Sigmoid colon (tissue), 7 donors: ENCODE measurements around the gene DNAJB13. TPM values are rescaled to one million over a fixed set of nuclear protein-coding genes. Genes with fewer than 3 reads are reported as not detected.

Experiments
- DNase-seq: peaks from one replicate; pipeline ENCODE4 v3.0.0-alpha.2; 2019
- H3K27ac ChIP-seq, 4 donors: fragments of 200-600 bp; sonication (generic); one replicate each; pipeline ENCODE4 v1.5.1; 2016 to 2019; ENCODE audit warnings: mild to moderate bottlenecking in 1 of 4
- H3K27me3 ChIP-seq, 3 donors: fragments of 200-600 bp; sonication (generic); one replicate each; pipeline ENCODE4 v1.5.1; 2019; ENCODE audit warnings: mild to moderate bottlenecking in 1 of 3
- H3K36me3 ChIP-seq, 4 donors: fragments of 200-600 bp; sonication (generic); one replicate each; pipeline ENCODE4 v1.5.1; 2016 to 2019
- H3K4me1 ChIP-seq, 4 donors: fragments of 200-600 bp; sonication (generic); one replicate each; pipeline ENCODE4 v1.5.1; 2017 to 2019
- H3K4me3 ChIP-seq, 4 donors: fragments of 200-600 bp; sonication (generic); one replicate each; pipeline ENCODE4 v1.5.1; 2017 to 2019; ENCODE audit warnings: mild to moderate bottlenecking in 2 of 4, moderate library complexity in 1 of 4
- H3K9me3 ChIP-seq, 4 donors: fragments of 200-600 bp in 3 of 4; sonication (generic) in 3 of 4; one replicate each; pipeline versions ENCODE4 v1.5.1 to v1.6.1; 2013 to 2019
- CTCF ChIP-seq, 4 experiments: fragments of 450-650 bp in 3 of 4; fragments of 200-600 bp in 1 of 4; IDR thresholded peaks; one replicate each; pipeline ENCODE4 v1.5.1; 2016 to 2019; ENCODE audit warnings: antibody characterized with exemption in 4 of 4, mild to moderate bottlenecking in 3 of 4, moderate library complexity in 2 of 4
- EP300 ChIP-seq, 4 donors: sonication (generic); formaldehyde crosslinking; IDR thresholded peaks; one replicate each; pipeline ENCODE4 v1.6.1; 2017; ENCODE audit warnings: antibody characterized with exemption in 4 of 4
- POLR2A ChIP-seq, 2 donors: fragments of 450-650 bp; IDR thresholded peaks; one replicate each; pipeline ENCODE4 v1.6.1; 2016; ENCODE audit warnings: antibody characterized with exemption in 2 of 2, mild to moderate bottlenecking in 2 of 2, moderate library complexity in 2 of 2
- POLR2AphosphoS5 ChIP-seq, 4 donors: sonication (generic); formaldehyde crosslinking; IDR thresholded peaks; one replicate each; pipeline ENCODE4 v1.6.1; 2017; ENCODE audit warnings: antibody characterized with exemption in 4 of 4
- WGBS, 2 donors: extraction: QIAGEN DNeasy Blood & Tissue Kit; methylation state at CpG; one replicate each; pipeline ENCODE4 v1.1.7; 2013; 5-methylcytosine and 5-hydroxymethylcytosine counted together
- intact Hi-C: fragments of 100-400 bp; cut with DNase I; formaldehyde crosslinking; loops from one replicate; pipeline ENCODE4 v1.15.1; 2023
- polyA plus RNA-seq, 3 donors: library from polyadenylated mRNA; stranded (reverse); fragments of 200-250 nt; gene quantifications; one replicate each; pipeline ENCODE4 v1.2.3, GENCODE V29; 2013
- total RNA-seq, 4 donors: library from RNA; depleted of rRNA; stranded (reverse); fragments of >200 nt; gene quantifications; one replicate each; pipeline ENCODE4 v1.1.0, GENCODE V29; 2016
- donor health status: healthy with polysubstance abuse.
- donor health status: Bipolar disorder and iron deficiency.
- donor health status: healthy.

The DNAJB13 gene
- total and polyA plus RNA-seq, 7 donors, result 0.27 TPM; not detected in 6

DNA sequence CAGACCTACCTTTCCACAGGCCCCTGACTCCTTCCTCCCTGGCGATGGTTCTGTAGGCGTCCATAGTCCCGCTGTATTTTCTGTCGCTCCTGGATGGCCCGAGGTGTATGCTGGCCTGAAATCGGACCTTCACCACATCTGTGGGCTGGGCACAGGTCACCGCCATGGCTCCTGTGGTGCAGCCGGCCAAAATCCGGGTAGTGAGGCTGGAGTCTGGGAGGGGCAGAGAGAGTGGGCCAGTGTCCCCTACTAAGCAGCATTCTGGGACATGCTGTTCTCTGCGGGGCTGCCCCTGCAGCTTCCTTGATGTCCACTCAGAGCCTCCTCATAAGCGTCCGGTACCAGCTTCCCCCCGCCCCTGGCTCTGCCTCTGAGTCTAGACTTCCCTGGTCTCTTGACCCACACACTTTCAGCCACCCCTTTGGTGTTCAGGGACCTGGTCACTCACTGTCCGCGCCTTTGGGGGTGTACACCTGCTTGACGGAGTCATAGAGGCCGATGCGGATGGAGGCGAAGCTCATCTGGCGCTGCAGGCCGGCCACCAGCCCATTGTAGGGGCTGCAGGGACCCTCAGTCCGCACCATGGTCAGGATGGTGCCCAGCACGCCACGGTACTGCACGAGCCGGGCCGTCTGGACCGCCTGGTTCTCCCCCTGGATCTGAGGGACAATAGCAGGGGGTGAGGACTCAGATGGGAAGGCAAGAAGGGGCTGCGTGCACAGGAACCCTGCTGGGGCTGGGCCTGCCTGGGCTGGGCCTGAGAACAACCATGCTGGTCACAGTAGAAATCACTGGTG lies 55.1 kb downstream of the DNAJB13 start:
- DNase-seq, result peak; percentile 54
- no peaks in the 10 kb centered on the region for H3K9me3 ChIP-seq
- H3K36me3 ChIP-seq, result peaks cover 0 to 17% (median 3%) of the 10 kb centered on the region in 4 donors
- WGBS, 2 donors, result 96 to 97% methylated on average over 29 of the region's 29 CpGs
- H3K4me1 ChIP-seq, result peaks cover 0 to 5% (median 0%) of the 10 kb centered on the region in 4 donors
- no peak for TF ChIP-seq CTCF (IDR thresholded peaks at IDR 0.05)
- TF ChIP-seq POLR2A (IDR thresholded peaks at IDR 0.05), result no peak
- TF ChIP-seq POLR2AphosphoS5 (IDR thresholded peaks at IDR 0.05), result no peak
- TF ChIP-seq EP300 (IDR thresholded peaks at IDR 0.05), result no peak
- no peak overlapping the region for H3K4me3 ChIP-seq
- no peak overlapping the region for H3K27ac ChIP-seq
- no peaks in the 10 kb centered on the region for H3K27me3 ChIP-seq
- intact Hi-C loops, result no loop called here

GRCh38 chr11:74006743-74007304 lies 56.0 kb downstream of the DNAJB13 start:
- 75 to 87% methylated on average over 7 of the region's 7 CpGs for WGBS, 2 donors

DNA sequence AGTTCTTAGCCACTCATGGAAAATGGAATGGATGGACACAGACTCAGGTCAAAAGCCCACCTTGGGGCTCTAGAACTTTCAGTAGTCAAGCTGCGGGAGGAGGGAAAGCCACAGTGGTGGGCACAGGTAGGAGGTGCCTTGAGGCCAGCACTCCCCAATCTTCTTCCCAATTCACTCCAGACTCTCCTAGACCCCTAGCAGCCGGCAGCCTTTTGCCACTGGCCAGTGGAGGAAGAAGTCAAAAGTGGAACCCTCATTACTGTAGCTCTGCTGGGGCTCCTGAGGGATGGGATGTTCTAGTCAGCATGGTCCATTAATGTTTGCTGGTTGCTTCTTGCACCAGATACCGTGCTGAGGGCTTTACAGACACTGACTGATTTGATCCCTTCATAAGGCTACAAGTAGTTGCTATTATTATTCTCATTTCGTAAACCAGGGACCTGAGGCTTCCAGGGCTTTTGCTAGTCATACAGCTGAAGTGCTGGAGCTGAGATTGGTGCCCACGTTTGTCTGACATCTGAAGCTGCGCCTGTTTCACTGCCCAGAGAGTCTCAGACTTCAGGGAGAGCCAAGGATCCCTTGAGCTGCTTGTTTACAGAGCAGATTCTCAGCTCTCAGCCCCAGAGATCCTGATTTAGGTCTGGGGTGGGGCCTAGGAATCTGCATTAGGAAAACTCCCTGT lies 57.0 kb downstream of the DNAJB13 start:
- intact Hi-C loops, result no loop called here

More at GRCh38 chr11:74006743-74007304, 56.0 kb downstream of the DNAJB13 start:
- peak; percentile 29 for DNase-seq
- Histone ChIP-seq H3K4me3 (no peak overlapping the region), H3K27me3 (no peaks in the 10 kb centered on the region), H3K9me3 (no peaks in the 10 kb centered on the region), H3K4me1 (peaks cover 0 to 5% (median 0%) of the 10 kb centered on the region in 4 donors), H3K36me3 (peaks cover 0 to 12% (median 3%) of the 10 kb centered on the region in 4 donors), H3K27ac (no peak overlapping the region)
- intact Hi-C loops, result no loop called here
- TF ChIP-seq POLR2A (IDR thresholded peaks at IDR 0.05) (no peak), EP300 (IDR thresholded peaks at IDR 0.05) (no peak), CTCF (IDR thresholded peaks at IDR 0.05) (no peak), POLR2AphosphoS5 (IDR thresholded peaks at IDR 0.05) (no peak)

More for the DNA sequence above, 57.0 kb downstream of the DNAJB13 start:
- H3K4me3 ChIP-seq, result no peak overlapping the region
- H3K9me3 ChIP-seq, result no peaks in the 10 kb centered on the region
- no peak overlapping the region for H3K27ac ChIP-seq
- peaks cover 0 to 13% (median 6%) of the 10 kb centered on the region in 4 donors for H3K36me3 ChIP-seq
- no peak for TF ChIP-seq POLR2AphosphoS5 (IDR thresholded peaks at IDR 0.05)
- no peak for TF ChIP-seq CTCF (IDR thresholded peaks at IDR 0.05)
- no peak for TF ChIP-seq POLR2A (IDR thresholded peaks at IDR 0.05)
- no peak for TF ChIP-seq EP300 (IDR thresholded peaks at IDR 0.05)
- peak; percentile 27 for DNase-seq
- H3K4me1 ChIP-seq, result peaks cover 0 to 5% (median 0%) of the 10 kb centered on the region in 4 donors
- WGBS, 2 donors, result 90% methylated on average over 6 of the region's 6 CpGs
- H3K27me3 ChIP-seq, result no peaks in the 10 kb centered on the region
